Right ventricle myocardium superior (tissue), 1 donor: Measurements from ENCODE around the gene ITIH4. TPM values are rescaled to one million over a fixed set of nuclear protein-coding genes. Genes with fewer than 3 reads are reported as not detected.

Experiments used
- ATAC-seq: fragments of 200-7000 bp; cut with Tn5 transposase; one replicate; pipeline ENCODE4 v1.9.1; 2020; ENCODE audit warnings: mild to moderate bottlenecking; ENCODE audit not compliant: poor library complexity
- DNase-seq: peaks from one replicate; pipeline ENCODE4 v3.0.0-alpha.2; 2020
- intact Hi-C: fragments of 100-400 bp; cut with DNase I; formaldehyde crosslinking; loops from one replicate; pipeline ENCODE4 v1.11.2; 2022
- total RNA-seq: library from RNA; stranded (reverse); fragmentation: NEBNext Ultra II Directional; extraction: Animal tissue kit (Norgen Biotek cat#: 25700); gene quantifications from one replicate; pipeline ENCODE4 v1.2.1, GENCODE V29; 2021
- donor health status: DM: no; HTN: yes; CAD: no; lungs with severe emphysema.

ITIH4 gene
- total RNA-seq, 1 donor from 2014 or later = 1.3 TPM

DNA sequence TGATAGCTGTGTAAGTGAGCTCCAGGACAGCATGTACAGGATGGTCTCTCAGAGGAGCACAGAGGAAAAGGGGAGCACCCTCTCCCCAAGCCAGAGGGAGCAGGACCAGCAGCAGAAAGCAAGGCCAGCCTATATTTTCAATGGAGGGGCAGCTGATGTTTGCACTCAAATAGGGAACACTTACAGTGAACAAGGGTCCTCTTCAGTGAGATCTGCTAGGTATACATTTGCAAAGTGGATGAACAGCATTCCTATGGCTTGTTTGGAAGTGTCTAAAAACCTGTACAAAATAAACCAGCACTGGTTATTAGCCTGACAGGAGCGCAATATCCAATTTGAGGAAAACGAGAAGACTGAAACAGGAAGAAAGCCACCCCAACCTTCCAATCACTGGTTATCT is 21.9 kb upstream of the ITIH4 start:
- intact Hi-C loops = no loop called here
- no peak for DNase-seq
- ATAC-seq = no peak

DNA sequence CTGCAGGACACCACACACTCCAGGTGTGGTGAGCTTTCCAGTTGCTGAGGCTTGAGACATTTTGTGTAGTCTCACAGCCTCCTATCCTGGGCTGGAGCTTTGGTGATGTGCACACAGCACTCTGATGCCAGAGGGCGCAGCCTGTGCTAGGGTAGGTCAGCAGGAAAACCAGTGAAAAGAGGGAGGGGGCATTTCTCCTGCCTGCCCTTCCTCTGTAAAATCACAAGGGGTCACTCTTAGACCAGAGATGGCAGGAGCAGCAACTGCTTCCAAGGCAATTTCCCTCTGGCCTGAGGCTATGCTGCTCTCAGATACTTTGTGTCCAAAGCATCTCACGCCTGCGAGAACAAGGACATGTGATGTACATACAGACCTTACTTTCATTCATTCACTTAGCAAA is 20.9 kb upstream of the ITIH4 start:
- intact Hi-C loops = no loop called here
- DNase-seq (no peak), ATAC-seq (peak; percentile 63)

DNA sequence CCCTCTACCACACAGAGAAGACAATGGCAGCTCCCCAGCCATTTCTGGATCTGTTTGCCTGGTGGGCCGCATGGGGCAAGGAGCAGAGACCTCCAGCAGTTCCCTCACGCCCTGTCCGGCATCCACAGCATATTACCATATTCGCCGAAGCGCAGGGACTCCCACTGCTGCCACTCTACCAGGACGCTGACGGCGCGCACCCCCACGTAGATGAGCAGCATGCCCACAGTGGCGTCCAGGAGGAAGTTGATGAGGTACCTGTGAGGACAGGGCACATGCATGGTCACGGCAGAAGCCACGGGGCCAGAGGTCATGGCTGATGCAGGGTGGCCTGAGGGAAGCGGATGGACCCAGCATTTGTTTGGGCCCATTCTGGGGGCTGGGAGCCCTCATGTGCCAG is 19.2 kb upstream of the ITIH4 start:
- ATAC-seq (no peak), DNase-seq (no peak)
- intact Hi-C loops = no loop called here

DNA sequence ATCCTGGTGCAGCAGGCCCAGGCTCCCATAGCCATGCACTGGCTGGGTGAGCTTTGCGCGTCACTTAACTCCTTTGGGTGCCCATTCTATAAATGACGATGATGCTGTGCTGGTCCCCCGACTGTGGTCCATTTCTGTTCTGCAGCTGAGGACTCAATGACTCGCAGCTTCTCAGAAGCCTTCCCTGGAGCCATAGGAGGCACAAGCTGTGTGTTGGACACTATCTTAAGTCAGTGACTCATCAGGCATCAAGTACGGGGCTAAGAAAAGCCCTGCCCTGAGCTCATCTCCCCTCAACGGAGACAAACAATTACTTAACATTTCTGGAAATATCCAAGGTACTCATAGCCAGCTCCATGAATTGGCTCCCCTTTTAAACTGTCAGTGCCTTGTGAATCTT is 18.1 kb upstream of the ITIH4 start:
- ATAC-seq (no peak), DNase-seq (no peak)
- intact Hi-C loops = no loop called here

DNA sequence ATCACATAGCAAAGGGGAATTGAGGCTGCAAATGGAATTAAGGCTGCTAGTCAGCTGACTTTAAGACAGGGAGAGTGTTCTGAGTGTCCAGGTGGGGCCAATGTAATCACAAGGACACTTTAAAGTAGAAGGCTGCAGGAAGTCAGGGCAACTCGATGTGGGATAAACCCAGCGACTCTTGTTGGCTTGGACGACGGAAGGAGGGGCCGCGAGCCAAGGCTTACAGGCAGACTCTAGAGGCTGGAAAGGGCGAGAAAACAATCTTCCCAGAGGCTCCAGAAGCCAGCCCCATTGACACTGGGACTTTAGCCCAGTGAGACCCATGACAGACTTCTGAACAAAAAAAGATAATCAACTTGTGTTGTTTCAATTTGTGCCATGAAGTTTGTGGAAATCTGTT is 17.3 kb upstream of the ITIH4 start:
- DNase-seq = no peak
- intact Hi-C loops = no loop called here

DNA sequence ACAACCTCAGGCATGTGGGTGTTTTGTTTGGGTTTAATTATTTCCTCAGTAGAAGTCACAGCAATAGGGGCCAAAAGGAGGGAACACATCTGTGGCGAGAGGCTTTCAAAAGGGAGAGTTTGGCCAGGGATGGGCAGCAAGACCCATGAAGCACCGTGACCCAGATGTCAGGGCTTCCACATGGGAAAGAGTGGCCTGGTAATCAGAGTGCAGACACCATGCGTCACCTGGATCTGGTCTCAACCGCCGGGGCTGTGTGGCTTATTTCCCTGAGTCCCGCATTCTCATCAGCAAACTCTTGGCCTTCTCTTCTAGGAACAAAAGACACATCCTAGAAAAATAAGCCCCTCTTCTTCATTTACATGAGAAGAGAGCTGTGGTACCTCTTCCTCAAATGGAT is 16.8 kb upstream of the ITIH4 start:
- DNase-seq (no peak), ATAC-seq (no peak)
- intact Hi-C loops = no loop called here

More for the DNA sequence above, 17.3 kb upstream of the ITIH4 start:
- no peak for ATAC-seq

DNA sequence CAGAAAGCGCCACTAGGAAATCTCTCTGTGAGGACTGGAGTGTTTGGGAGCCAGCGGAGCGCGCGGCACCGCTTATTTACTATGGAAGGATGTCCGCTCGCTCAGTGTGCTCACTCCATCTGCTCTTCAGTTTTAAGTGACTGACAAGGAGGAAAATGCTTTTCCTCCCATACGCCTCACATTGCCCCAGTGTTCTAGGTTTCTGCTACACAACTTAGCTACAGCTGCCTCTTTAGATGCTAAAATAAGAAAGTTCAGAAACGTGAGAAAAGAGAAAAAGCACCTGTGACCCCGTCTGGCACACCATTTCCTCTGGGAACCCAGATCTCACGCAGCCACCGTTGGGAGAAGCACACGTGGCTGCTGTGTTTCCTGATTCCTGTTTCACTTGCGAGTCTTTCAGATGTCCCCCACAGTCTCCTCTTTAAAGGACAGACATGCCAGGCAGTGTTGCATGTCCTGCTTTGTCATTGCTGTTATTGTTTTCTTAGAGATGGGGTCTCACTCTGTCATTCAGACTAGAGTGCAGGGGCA is 16.0 kb upstream of the ITIH4 start:
- intact Hi-C loops = no loop called here
- ATAC-seq = no peak
- peak; percentile 37 for DNase-seq

DNA sequence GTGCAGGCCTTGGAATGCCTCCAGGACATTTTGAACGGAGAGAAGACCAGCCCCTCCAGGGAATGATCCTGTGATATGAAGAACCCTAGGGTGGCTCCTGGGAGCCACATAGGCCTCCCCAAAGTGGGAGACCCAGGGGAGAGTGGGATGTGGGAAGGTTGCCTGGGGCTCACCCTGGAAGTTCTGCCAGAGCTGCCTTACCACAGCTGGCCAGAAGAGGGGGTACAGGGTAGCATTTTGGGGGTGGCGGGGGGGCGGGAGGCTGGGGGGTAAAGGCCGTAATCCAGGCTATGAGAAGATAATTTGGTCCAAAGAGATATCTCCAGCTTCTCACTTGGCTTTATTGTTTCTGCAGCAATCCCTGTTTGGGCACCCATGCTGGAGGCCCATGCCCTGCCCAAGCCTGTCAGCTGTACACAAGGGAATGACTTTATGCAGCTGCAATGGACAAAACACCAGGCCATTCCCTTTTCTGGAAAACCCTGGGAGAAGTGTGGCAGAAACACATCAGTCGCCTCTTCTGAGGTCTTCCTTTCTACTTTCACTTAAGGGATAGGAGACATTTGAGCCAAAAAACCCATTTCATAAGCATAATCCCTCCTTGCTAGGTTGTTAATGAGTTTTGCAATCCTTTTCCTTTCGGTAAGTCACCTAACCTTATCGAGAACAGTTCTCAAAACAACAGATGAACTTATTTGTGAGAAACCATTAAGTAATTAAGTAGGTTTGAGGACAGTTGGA is 15.4 kb upstream of the ITIH4 start:
- intact Hi-C loops = no loop called here
- peak; percentile 24 for DNase-seq
- ATAC-seq = peak; percentile 23

DNA sequence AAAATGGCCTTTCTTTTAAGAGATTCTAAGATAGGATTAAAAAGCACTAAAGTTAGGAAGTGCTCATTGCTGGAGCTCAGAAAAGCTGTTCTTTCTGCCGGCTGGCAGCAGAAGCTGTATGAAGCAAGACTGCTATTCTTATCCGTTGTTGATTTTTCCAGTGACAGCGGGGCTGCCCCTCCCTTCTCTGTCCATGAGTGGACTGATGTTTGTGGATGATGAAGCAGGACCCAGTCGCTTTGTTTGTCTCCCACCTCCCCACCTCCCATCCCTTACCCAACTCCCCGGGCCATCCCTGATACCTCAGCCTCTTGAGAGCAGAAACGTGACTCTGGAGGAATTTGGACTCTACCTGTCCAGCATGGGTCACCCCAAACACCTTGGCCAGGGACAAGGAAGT is 14.7 kb upstream of the ITIH4 start:
- peak; percentile 77 for ATAC-seq
- intact Hi-C loops = no loop called here
- DNase-seq = peak; percentile 64

DNA sequence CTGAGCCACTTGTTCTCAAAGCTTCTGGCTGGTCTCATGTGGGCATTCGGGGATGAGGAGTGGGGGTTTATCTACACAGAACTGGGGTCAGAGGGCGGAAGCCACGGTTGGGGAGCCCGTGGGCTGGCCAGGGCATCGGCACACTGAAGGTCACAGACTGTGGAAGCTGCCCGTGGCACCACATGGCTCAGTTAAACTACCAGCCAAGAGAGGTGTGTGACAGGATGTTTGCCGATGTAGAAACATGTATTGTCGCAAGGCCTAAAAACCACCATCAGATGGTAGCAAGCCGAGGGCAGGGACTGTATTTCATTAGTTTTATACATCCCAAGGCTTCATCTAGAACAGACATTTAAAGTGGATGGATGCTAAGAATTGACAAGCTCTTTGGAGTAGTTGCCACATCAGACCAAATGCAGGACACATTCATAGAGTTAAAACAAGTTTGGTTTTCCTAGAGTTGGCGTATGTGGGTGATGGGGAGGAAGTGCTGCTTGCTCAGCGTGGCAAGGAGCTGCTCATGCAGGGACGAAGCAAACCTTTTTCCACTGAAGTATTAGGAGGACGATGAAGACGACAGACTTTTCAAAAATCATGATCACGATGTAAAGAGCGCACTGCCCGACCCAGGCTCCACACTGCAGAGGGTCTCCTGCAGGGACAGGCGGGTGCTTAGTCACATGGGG is 14.0 kb upstream of the ITIH4 start:
- ATAC-seq (no peak), DNase-seq (peak; percentile 39)
- intact Hi-C loops = no loop called here

DNA sequence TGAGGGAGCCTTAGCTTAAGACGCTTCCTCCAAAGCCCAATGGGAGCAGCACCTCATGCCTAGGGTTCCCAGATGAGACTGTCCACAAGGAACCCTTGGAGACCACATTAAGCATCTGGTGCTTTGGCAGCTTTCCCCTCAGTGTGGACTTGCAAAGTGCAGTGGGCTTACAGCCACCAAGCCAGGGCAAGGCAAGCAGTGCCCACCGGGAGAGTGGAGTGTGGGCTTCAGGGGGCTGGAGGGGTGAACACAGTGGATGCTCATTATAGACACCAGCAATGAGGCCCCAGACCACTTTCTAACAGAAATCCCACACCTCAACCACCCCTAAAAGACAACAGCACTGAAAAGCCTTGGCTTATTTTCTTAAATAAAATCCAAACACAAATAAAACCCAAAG is 13.4 kb upstream of the ITIH4 start:
- DNase-seq = peak; percentile 26
- intact Hi-C loops = no loop called here

DNA sequence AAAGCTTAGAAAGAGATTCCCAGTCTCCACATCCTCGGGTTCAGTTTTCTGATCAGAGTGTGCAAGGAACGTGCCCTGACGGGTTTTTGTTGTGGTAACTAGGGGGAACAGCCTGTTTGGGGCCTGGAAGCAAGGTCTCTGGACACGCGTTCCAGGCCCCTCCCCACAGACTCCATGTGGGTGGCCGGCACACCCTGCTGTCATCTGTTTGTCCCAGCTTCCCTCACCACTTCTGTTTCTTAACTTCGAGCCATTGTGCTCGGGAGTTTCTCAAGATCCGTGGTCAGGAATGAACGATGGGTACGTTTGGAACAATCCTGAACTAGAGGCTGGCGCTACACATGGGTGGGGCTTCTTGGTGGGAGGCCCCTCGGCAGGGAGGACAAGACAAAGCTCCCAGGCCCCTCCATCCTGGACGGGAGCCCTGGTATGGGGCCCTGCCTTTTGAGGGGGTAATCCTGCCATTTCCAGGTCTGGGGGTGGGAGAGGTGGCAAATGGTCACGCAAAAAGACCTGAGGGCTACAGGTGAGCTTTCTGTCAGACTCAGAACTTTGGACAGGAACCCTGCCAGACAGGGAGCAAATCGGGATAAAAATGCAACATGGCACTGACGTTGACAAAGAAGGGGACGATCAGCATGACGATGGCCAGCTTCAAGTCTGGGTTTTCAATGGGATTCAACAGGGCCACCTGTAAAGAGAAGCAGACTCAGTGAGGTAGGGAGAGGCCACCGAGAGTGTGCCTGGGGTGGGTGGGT is 12.8 kb upstream of the ITIH4 start:
- intact Hi-C loops = no loop called here
- DNase-seq (peak; percentile 37), ATAC-seq (no peak)

More for the DNA sequence above, 13.4 kb upstream of the ITIH4 start:
- ATAC-seq = no peak

DNA sequence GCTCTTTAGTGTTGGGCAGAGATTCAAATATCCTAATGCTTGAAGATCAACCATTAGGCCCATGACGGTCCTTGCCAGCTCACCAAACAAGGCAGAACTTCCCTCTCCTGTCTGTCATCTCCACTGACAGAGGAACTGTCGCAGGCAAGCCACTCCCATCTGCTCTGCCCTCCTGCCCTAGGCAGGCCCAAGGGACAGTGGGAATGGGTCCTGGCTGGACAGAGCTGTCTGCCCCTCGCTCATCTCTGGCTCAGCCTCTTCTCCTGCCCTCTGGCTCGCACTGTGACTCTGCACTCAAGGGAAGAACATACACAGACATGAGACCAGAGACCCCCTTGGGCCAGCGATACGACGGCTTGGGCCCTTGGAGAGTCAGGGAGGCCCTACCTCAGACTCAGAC is 12.0 kb upstream of the ITIH4 start:
- intact Hi-C loops = no loop called here
- peak; percentile 69 for ATAC-seq
- DNase-seq = peak; percentile 47

DNA sequence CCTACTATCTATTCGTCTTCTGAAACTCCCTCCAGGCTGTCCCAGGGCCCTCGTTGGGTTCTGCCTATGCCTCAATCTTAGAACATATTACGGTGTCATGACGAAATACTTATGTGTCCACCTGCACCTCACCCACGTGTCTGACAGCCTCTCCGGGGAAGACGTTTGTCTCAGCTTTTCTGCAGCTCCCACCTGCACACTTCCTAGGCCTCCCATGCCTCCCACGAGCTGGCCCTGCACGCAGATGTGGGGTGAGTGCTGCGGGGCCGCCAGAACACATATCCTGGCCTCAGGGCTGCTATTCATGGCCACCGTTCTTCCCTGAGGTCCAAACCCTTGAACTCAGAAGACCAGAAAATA is 11.5 kb upstream of the ITIH4 start:
- ATAC-seq (no peak), DNase-seq (peak; percentile 37)

DNA sequence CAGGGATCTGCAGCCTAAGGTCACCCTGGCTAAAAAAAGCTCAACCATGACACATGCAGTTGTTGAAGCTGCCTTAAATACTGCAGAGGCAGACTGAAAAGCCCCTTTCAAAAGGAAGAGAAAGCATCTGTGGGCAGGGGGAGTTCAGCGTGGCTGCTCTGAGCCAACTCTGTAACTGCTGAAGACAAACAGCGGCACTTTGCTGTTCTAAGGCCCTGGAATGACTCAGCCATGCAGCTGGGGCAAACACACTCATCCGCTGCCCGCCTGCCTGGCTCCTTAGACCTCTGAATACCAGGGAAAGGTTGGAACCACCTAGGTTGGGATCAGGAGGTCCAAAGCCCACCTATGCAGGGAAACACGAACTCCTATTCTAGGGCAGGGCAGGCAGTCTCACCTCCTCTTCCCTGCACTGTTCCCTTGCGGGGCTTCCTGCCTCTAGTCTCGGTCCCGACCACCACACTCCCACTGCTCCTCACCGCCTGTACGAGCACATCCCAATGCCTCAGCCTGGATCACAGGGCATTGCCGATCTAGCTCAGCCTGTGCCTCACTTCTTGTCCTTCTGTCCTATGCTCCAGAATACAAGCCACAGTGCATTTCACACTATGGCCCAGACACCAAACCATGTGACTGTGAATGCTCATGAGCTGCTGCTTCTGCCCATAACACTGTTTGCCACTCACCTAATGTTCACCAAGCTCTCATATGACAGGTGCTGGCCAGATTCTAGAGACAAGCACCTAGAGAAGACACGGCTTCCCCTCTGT is 10.9 kb upstream of the ITIH4 start:
- DNase-seq (peak; percentile 26), ATAC-seq (peak; percentile 14)
- intact Hi-C loops = no loop called here

More for the DNA sequence above, 11.5 kb upstream of the ITIH4 start:
- intact Hi-C loops = no loop called here

DNA sequence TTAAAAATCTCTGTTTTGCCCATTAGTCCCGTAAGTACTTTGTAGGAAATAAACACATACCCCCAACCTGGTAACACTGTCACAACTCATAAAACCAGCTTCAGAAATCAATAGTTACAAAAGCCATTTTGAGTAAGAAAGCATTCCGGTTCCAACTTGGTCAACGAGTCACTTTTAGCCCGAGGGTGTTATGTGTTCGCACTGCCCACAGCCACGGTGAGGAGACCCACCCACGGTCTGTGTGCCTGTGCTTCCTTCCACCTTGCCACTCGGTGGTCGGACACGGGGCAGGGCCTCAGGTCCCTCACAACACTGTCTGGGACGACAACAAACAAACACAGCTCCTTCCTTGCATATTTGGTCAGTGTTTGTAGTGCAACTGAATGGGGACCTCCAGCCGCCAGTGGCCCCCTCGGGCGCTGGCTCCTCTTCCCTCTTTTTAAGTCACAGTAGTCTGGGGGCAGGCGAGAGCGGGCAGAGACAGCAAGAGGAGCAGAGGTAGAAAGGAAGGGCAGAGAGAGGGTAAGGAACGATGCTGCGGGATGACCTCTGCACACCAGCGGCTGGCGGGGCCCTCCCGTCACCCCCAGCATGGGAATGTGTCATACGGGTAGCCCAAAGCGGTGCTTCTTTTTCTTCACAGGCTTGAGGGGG is 9.5 kb upstream of the ITIH4 start:
- ATAC-seq = no peak
- intact Hi-C loops = no loop called here
- DNase-seq = peak; percentile 17

DNA sequence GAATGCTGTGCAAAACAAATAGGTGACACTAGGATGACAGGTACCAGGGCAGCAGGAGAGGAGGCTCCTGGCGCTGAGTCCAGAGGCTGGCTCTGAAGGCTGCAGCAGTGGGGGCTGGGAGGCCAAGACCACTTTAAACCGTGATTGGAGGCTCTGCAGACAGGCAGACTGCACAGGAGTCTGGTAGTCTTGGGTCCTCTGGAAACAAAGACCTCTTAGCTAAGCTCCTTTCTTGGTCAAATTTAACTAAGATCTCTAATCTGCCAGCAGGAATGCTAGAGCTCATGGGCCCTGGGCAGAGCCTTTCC is 8.8 kb upstream of the ITIH4 start:
- intact Hi-C loops = no loop called here
- no peak for ATAC-seq
- DNase-seq = peak; percentile 6

DNA sequence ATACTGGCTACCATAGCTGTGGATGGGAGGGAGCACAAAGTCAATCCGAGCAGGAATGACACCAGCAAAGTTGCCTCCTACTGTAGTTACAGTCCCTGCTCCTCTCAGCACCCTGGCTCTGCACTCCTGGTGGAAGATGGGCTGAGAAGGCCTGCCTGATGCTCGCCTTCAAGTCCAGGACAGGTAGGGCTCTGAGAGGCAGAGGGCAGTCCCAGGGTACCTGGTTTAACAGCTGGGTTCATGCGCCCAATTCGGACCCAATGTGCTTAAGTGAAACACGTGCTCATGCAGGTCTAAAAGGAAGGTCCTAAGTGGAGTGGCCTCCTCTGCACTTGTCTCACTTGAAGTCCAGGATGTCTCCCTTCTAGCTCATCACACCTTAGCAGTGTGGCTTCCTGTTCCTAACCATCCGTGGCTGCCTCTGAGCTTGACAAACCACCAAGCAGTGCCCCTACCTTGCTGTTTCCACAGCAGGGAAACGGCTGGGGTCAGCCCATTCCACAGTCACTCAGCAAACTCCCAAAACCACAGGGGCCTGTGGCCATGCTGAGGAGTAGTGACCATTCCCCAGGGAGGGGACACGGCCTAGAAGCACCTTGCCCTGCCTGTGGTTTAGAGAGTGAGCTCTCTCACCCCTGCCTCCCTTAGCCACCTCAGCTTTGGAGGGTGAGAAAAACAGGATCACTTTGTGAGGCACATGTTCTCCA is 8.2 kb upstream of the ITIH4 start:
- intact Hi-C loops = no loop called here
- DNase-seq = peak; percentile 18
- ATAC-seq = no peak
